Fibroblast of villous mesenchyme (primary cell): ENCODE measurements around the gene HS2ST1. TPM values are rescaled to one million over a fixed set of nuclear protein-coding genes. Genes with fewer than 3 reads are reported as not detected.
A peak's percentile ranks its signal among the peaks of the same experiment; 100 is the strongest.

Experiments used
- DNase-seq: peaks from one replicate; pipeline ENCODE4 v3.0.0-alpha.2; 2010; ENCODE audit warnings: low read depth
- H3K4me3 ChIP-seq: 2 replicates; pipeline ENCODE4 v1.5.1; 2011; ENCODE audit warnings: low read depth, mild to moderate bottlenecking, low read length
- total RNA-seq: library from RNA; depleted of rRNA; stranded (reverse); fragments of >200 nt; gene quantifications from 2 replicates; pipeline ENCODE4 v1.2.3, GENCODE V29; 2012
- TF ChIP-seq, protein P1 (sequence below): IDR thresholded peaks from 2 replicates; pipeline ENCODE4 v1.5.1; 2012; ENCODE audit warnings: low read depth, mild to moderate bottlenecking, low read length; ENCODE audit not compliant: insufficient read depth

The HS2ST1 gene
- total RNA-seq, 1 donor = 18.6 TPM

DNA sequence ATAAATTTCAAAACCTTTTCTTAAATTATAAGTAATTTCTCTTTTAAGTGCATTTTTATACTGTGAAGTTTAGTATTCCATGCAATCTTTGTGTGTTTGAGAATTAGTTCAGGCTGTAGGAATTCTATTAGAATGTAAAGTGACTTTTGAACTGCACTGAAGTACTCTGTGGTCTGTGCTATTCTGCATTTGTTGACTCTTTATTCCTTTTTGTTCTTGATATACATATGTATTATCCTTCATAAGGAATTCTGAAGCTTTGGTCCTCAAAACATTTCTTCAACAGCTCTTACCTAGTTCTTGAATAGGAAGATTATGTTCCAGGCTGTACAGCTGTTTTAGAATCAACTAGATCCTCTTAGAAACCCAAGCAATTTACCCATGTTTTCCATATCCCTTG, 158.0 kb downstream of the HS2ST1 start:
- TF ChIP-seq, protein P1, sequence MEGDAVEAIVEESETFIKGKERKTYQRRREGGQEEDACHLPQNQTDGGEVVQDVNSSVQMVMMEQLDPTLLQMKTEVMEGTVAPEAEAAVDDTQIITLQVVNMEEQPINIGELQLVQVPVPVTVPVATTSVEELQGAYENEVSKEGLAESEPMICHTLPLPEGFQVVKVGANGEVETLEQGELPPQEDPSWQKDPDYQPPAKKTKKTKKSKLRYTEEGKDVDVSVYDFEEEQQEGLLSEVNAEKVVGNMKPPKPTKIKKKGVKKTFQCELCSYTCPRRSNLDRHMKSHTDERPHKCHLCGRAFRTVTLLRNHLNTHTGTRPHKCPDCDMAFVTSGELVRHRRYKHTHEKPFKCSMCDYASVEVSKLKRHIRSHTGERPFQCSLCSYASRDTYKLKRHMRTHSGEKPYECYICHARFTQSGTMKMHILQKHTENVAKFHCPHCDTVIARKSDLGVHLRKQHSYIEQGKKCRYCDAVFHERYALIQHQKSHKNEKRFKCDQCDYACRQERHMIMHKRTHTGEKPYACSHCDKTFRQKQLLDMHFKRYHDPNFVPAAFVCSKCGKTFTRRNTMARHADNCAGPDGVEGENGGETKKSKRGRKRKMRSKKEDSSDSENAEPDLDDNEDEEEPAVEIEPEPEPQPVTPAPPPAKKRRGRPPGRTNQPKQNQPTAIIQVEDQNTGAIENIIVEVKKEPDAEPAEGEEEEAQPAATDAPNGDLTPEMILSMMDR = no peak
- no peak overlapping the region for H3K4me3 ChIP-seq
- no peak for DNase-seq

DNA sequence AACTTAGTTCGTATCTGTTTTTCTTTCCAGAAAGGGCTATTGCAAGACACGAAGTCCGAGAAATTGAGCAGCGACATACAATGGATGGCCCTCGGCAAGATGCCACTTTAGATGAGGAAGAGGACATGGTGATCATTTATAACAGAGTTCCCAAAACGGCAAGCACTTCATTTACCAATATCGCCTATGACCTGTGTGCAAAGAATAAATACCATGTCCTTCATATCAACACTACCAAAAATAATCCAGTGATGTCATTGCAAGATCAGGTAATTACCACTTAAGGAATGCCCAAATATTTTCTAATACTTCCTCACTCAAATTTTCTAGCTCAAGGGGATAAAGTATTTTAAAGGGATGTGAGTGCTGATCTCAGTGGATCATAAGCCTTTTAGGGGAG, 158.5 kb downstream of the HS2ST1 start:
- no peak overlapping the region for H3K4me3 ChIP-seq
- TF ChIP-seq, protein P1 = no peak
- no peak for DNase-seq

DNA sequence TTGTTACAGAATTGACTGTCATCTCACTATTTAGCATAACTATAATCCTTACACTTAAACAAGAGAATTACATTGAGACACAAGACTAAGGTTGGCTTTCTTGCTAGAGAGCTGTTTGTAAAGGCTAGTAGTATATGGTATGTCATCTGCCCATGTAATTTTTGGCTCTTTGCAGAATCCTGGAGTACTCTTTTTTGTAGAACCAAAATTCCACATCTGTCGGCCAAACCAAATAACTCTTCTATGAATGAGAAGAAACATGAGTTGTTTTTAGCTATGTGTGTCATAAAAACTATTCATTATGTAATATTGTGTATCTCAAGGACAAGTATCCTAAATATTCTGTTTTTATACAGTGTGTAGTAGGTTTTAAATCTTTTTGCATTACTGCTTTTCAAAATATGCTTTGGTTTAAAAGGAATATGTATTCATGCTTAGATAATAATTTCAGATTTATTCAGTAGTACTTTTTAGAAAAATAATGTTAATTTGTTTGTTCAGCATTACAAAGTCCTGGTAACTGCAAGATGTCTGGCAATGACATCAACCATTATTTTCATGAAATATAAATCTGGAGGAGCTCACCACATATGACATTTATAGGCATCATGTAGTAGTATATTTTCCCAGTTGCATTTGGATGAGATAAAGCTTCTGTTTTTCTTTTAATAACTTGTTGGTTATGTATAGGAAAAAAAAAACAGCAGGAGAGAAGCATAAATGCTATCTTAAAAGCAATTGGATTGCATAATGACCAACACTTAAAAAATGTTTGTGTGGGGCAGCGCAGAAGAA, 159.8 kb downstream of the HS2ST1 start:
- TF ChIP-seq, protein P1 = no peak
- no peak overlapping the region for H3K4me3 ChIP-seq
- DNase-seq = peak; percentile 25

DNA sequence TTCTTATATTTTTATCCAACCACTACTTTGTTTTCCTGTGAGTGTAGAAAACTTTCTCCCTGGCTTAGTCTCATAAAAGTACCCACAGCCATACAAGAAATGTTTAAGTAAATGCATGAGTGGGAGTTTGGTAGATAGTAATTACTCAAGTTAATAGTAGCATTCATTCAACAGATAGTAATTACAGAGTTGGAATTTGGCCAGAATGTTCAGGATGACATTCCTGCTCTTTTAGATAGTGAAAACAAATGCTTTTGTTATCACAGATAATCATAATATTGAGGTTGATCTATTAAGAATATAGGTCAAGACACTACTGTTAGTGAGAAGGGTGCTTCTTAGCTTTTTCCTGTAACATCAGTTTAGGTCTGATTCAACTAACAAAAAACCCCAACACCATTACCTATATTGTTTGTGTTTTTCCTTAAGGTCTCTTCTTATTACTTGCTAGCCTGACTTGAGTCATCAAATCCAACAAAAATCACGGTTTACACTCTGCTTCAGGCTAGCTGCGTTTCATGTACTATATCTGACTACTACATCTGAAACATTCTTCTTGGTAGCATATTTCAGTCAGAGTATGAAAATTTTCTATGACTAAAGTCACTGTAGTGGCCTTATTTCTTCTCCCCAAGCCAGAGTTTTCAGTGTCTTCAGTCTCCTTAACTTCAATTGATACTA, 163.7 kb downstream of the HS2ST1 start:
- no peak overlapping the region for H3K4me3 ChIP-seq
- TF ChIP-seq, protein P1 = no peak
- DNase-seq = no peak

DNA sequence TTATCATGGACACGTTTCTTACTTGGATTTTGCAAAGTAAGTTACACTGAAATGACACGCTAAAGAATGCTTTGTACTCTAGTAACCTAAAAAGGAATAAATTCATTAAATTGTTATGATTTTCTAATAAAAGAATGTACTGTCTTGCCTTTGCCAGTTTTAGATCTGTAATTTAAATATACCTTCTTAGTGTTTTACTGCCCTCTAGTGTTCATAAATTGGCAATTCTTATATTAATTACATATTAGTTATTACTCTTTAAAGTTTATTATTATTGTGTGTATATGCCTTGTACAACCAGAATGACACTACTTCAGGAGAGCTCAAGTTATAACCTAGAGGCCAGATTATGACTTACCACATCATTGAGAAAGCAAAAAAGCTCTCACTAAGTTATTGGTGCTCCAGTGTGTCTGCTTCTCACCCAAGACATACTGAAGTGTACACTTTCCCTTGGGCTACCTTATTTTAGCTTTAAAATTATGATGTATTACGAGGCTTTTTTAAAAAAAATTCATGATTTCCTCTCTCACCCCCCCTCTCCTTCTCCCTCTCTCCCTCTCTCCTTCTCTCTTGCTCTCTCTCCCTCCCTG, 169.9 kb downstream of the HS2ST1 start:
- no peak overlapping the region for H3K4me3 ChIP-seq
- TF ChIP-seq, protein P1 = peak; percentile 33
- DNase-seq = peak; percentile 59

DNA sequence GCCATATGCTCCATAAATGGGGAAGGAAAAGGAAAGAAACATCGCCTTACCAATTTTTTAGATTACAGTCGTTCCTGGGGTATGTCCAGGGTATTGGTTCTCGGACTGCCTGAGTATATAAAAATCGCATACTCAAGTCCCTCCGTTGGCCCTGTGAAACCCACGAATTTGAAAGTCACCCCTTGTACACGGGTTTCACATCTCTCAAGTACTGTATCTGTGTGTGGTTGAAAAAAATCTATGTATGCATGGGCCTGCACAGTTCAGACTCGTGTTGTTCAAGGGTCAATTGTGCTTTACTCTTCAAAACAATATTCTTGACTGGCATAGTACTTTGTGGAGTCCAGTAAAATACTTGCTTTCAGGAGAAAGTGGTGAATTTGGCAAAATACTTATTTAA, 171.7 kb downstream of the HS2ST1 start:
- no peak for DNase-seq
- TF ChIP-seq, protein P1 = no peak
- no peak overlapping the region for H3K4me3 ChIP-seq
